GM19372 (cell line): Measurements from ENCODE around the gene PPP1R1B.

Source experiments
- ATAC-seq: cut with Tn5 transposase; IDR thresholded peaks from one replicate; pipeline ENCODE4 v1.9.1; 2021; ENCODE audit warnings: mild to moderate bottlenecking, low read depth, moderate library complexity; ENCODE audit not compliant: unreplicated experiment

Gene PPP1R1B

GRCh38 chr17:39600288-39600996, 26.3 kb upstream of the PPP1R1B start:
- ATAC-seq, result no peak

- no peak for ATAC-seq
These were observed 25.7 kb upstream of the PPP1R1B start for GRCh38 chr17:39600997-39601597.

- ATAC-seq, result no peak
These were observed 24.8 kb upstream of the PPP1R1B start for GRCh38 chr17:39601758-39602532.

- ATAC-seq, result no peak
These were observed 24.0 kb upstream of the PPP1R1B start for GRCh38 chr17:39602533-39603303.

- ATAC-seq, result no peak
These were observed 23.3 kb upstream of the PPP1R1B start for GRCh38 chr17:39603304-39604016.

GRCh38 chr17:39604911-39605491, 21.8 kb upstream of the PPP1R1B start:
- ATAC-seq, result no peak

- ATAC-seq, result no peak
These were observed 21.0 kb upstream of the PPP1R1B start for GRCh38 chr17:39605492-39606433.

- ATAC-seq, result no peak
These were observed 20.2 kb upstream of the PPP1R1B start for GRCh38 chr17:39606434-39607056.

- no peak for ATAC-seq
These were observed 19.5 kb upstream of the PPP1R1B start for GRCh38 chr17:39607057-39607850.

GRCh38 chr17:39607851-39608130, 19.0 kb upstream of the PPP1R1B start, which contains the start of gene NEUROD2:
NEUROD2 (minus strand) TSS chr17:39607920; CDS start chr17:39606599, 1,321 bp downstream.
- ATAC-seq, result no peak

GRCh38 chr17:39608142-39608981, 18.4 kb upstream of the PPP1R1B start:
- no peak for ATAC-seq

- ATAC-seq, result no peak
These were observed 17.2 kb upstream of the PPP1R1B start for GRCh38 chr17:39609416-39610025.

GRCh38 chr17:39611401-39612112, 15.2 kb upstream of the PPP1R1B start:
- no peak for ATAC-seq

- ATAC-seq, result no peak
These were observed 14.4 kb upstream of the PPP1R1B start for GRCh38 chr17:39612291-39612894.

- ATAC-seq, result no peak
These were observed 13.8 kb upstream of the PPP1R1B start for GRCh38 chr17:39612935-39613464.
